Loucy (cell line): ENCODE measurements around the gene STXBP6.

Source experiments
- EZH2phosphoT487 ChIP-seq: fragments of 200-600 bp; IDR thresholded peaks from 2 replicates; pipeline ENCODE4 v1.6.1; 2018; ENCODE audit warnings: antibody characterized with exemption, mild to moderate bottlenecking, moderate library complexity, borderline replicate concordance
- TF ChIP-seq, protein P1 (sequence below): fragments of 200-600 bp; sonication (generic); conservative IDR thresholded peaks from 2 replicates; pipeline ENCODE4 v1.5.1; 2014; ENCODE audit warnings: mild to moderate bottlenecking, antibody characterized with exemption, low read length

DNA sequence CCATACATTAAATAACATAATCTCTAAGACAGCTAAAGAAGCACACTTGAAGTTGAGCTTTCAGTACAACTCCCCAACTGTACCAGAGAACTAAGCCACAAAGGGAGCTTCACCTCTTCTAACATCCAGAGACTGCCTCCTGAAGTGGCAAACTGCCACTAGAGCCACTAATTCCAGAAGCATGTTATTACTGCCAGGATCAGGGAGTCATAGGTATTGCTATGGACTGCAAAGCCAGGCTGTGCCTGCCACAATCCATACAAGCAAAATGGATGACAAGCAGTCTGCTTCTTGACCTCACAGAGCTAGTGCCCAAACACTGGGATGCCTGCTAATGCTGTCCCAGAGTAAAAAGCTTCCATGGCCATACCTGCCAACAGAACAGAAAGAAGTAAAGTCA, 160.1 kb downstream of the STXBP6 start:
- TF ChIP-seq, protein P1, sequence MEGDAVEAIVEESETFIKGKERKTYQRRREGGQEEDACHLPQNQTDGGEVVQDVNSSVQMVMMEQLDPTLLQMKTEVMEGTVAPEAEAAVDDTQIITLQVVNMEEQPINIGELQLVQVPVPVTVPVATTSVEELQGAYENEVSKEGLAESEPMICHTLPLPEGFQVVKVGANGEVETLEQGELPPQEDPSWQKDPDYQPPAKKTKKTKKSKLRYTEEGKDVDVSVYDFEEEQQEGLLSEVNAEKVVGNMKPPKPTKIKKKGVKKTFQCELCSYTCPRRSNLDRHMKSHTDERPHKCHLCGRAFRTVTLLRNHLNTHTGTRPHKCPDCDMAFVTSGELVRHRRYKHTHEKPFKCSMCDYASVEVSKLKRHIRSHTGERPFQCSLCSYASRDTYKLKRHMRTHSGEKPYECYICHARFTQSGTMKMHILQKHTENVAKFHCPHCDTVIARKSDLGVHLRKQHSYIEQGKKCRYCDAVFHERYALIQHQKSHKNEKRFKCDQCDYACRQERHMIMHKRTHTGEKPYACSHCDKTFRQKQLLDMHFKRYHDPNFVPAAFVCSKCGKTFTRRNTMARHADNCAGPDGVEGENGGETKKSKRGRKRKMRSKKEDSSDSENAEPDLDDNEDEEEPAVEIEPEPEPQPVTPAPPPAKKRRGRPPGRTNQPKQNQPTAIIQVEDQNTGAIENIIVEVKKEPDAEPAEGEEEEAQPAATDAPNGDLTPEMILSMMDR: no peak
- no peak for TF ChIP-seq EZH2phosphoT487
